T-helper 2 cell treated with Interferon-gamma antibody and Interleukin-4, amounts not matched to agents 100 ng/mL and 5 ng/mL, for 36 hours (primary cell): ENCODE measurements around the gene CSF2RB. TPM values are rescaled to one million over a fixed set of nuclear protein-coding genes. Genes with fewer than 3 reads are reported as not detected.

Source experiments
- total RNA-seq: library from RNA; stranded (reverse); gene quantifications from 2 replicates; pipeline ENCODE4 v1.2.3, GENCODE V29; 2022

Gene CSF2RB
- total RNA-seq, 1 donor from 2014 or later, result 7.8 TPM

Other genes starting within 250 kb of the CSF2RB start
- not detected in 2 replicates for gene CACNG2, start 209.9 kb upstream of the CSF2RB start, total RNA-seq
- 25.2 and 26.9 TPM in 2 replicates for gene IFT27, start 137.5 kb upstream of the CSF2RB start, total RNA-seq
- not detected in 2 replicates for gene PVALB, start 96.6 kb upstream of the CSF2RB start, total RNA-seq
- gene NCF4, start 52.6 kb upstream of the CSF2RB start, total RNA-seq, result 53.0 and 57.0 TPM in 2 replicates
- gene TST, start 105.8 kb downstream of the CSF2RB start, total RNA-seq, result 7.2 and 7.5 TPM in 2 replicates
- gene MPST, start 106.1 kb downstream of the CSF2RB start, total RNA-seq, result 22.2 and 22.4 TPM in 2 replicates
- 33.2 and 36.4 TPM in 2 replicates for gene KCTD17, start 138.1 kb downstream of the CSF2RB start, total RNA-seq
- gene TMPRSS6, start 196.1 kb downstream of the CSF2RB start, total RNA-seq, result 0.55 and 0.75 TPM in 2 replicates
- 152 and 167 TPM in 2 replicates for gene IL2RB, start 236.3 kb downstream of the CSF2RB start, total RNA-seq